Neural progenitor cell (in vitro differentiated cells): ENCODE measurements around the gene NPIPB2. TPM values are rescaled to one million over a fixed set of nuclear protein-coding genes. Genes with fewer than 3 reads are reported as not detected.

Source experiments
- DNase-seq: peaks from one replicate; pipeline ENCODE4 v3.0.0-alpha.2; 2016; ENCODE audit warnings: low spot score
- H2AFZ ChIP-seq: fragments of 200-600 bp; sonication (generic); replicated peaks from 2 replicates; pipeline ENCODE4 v1.6.1; 2016; ENCODE audit warnings: antibody characterized with exemption
- H3F3A ChIP-seq: fragments of 200-600 bp; sonication (generic); 2 replicates; pipeline ENCODE4 v1.6.1; 2016; ENCODE audit warnings: antibody characterized with exemption, low read depth
- H3K27ac ChIP-seq: fragments of 200-600 bp; sonication (generic); 2 replicates; pipeline ENCODE4 v1.5.1; 2016; ENCODE audit warnings: mild to moderate bottlenecking
- H3K27me3 ChIP-seq: fragments of 200-600 bp; sonication (generic); 2 replicates; pipeline ENCODE4 v1.6.1; 2016; ENCODE audit warnings: mild to moderate bottlenecking, moderate library complexity
- H3K36me3 ChIP-seq: fragments of 200-600 bp; sonication (generic); 2 replicates; pipeline ENCODE4 v1.5.1; 2016
- H3K4me1 ChIP-seq: fragments of 200-600 bp; sonication (generic); 2 replicates; pipeline ENCODE4 v1.6.1; 2016; ENCODE audit warnings: mixed run types
- H3K4me2 ChIP-seq: fragments of 200-600 bp; sonication (generic); 2 replicates; pipeline ENCODE4 v1.6.1; 2016
- H3K4me3 ChIP-seq: fragments of 200-600 bp; sonication (generic); 2 replicates; pipeline ENCODE4 v1.5.1; 2016
- H3K79me2 ChIP-seq: fragments of 200-600 bp; sonication (generic); 2 replicates; pipeline ENCODE4 v1.6.1; 2016; ENCODE audit warnings: low read depth
- H3K9ac ChIP-seq: fragments of 200-600 bp; sonication (generic); 2 replicates; pipeline ENCODE4 v1.6.1; 2016
- H3K9me3 ChIP-seq: fragments of 200-600 bp; sonication (generic); 2 replicates; pipeline ENCODE4 v1.5.1; 2016; ENCODE audit warnings: low read depth
- H4K20me1 ChIP-seq: fragments of 200-600 bp; sonication (generic); 2 replicates; pipeline ENCODE4 v1.6.1; 2016; ENCODE audit warnings: low read depth
- H3K27ac Mint-ChIP-seq: 3 replicates; pipeline ENCODE4 v1.8.0; 2021; ENCODE audit warnings: mixed read lengths
- H3K27me3 Mint-ChIP-seq: 2 replicates; pipeline ENCODE4 v1.8.0; 2022; ENCODE audit warnings: low read depth, mild to moderate bottlenecking, inconsistent platforms, moderate library complexity, mixed read lengths; ENCODE audit not compliant: insufficient read depth
- H3K36me3 Mint-ChIP-seq: 3 replicates; pipeline ENCODE4 v1.8.0; 2021; ENCODE audit warnings: mixed read lengths
- H3K4me1 Mint-ChIP-seq: 3 replicates; pipeline ENCODE4 v1.8.0; 2021; ENCODE audit warnings: mixed read lengths
- H3K4me3 Mint-ChIP-seq: 3 replicates; pipeline ENCODE4 v1.8.0; 2021; ENCODE audit warnings: mild to moderate bottlenecking, moderate library complexity, mixed read lengths
- H3K9me3 Mint-ChIP-seq: 3 replicates; pipeline ENCODE4 v1.8.0; 2020; ENCODE audit warnings: mixed read lengths
- EZH2 ChIP-seq: fragments of 200-600 bp; sonication (generic); IDR thresholded peaks from 2 replicates; pipeline ENCODE4 v1.6.1; 2017; ENCODE audit warnings: antibody characterized with exemption, mild to moderate bottlenecking, moderate library complexity
- EZH2phosphoT487 ChIP-seq: fragments of 200-600 bp; sonication (generic); IDR thresholded peaks from 2 replicates; pipeline ENCODE4 v1.6.1; 2017; ENCODE audit warnings: antibody characterized with exemption
- total RNA-seq: library from RNA; depleted of rRNA; stranded (reverse); fragments of >200 nt; gene quantifications from 2 replicates; pipeline ENCODE4 v1.2.3, GENCODE V29; 2015; ENCODE audit warnings: low replicate concordance
- TF ChIP-seq, protein P1 (sequence below): fragments of 200-600 bp; sonication (generic); IDR thresholded peaks from 2 replicates; pipeline ENCODE4 v1.5.1; 2017; ENCODE audit warnings: antibody characterized with exemption, mild to moderate bottlenecking

The NPIPB2 gene
- total RNA-seq, 1 donor from 2014 or later, result 7.3 TPM

DNA sequence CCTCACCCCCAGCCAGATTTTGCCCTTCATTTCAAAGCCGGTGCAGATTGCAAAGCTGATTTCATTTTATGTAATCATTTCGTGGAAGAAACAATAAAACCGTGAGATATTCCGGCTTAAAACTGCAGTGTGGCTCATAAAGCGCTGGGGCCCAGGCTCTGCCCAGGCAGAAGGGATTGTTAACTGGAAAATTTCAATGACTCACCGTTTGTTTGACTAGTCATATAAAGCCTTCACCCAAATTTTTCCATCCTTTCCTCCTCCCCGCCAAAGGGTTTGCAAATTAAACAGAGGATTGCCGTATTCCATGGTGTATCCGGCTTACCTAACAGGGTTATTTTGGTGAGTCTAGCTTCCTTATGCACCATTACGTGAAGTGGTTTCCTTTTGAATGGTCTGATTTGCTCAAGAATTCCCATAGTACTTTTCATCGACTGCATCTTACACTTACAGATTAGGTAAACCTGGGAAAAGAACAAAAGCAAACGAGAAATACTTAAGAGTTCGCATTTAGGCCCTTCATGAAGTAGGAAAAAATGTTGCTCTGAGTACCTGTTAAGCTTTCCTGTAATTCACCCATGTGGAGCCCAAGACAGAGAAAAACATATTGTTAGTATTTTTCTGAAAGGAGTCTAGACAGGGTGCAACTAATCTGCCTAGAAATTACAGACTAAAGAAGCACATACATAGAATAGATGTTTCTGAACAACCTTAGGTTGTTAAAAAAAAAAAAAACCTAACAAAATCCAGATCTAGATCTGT lies 25.1 kb downstream of the NPIPB2 start:
- Histone ChIP-seq H3F3A (no peaks in the 10 kb centered on the region), H3K9ac (no peak overlapping the region), H3K4me2 (peak overlapping the region; percentile 64), H4K20me1 (peaks cover 30% of the 10 kb centered on the region), H3K4me1 (peaks cover 18% of the 10 kb centered on the region), H2AFZ (peak overlapping the region; percentile 89), H3K27me3 (no peaks in the 10 kb centered on the region), H3K79me2 (peaks cover 39% of the 10 kb centered on the region), H3K36me3 (no peaks in the 10 kb centered on the region), H3K9me3 (no peaks in the 10 kb centered on the region), H3K4me3 (peak overlapping the region; percentile 90), H3K27ac (no peak overlapping the region)
- DNase-seq, result no peak
- peaks cover 6% of the 10 kb centered on the region for H3K27me3 Mint-ChIP-seq
- H3K4me3 Mint-ChIP-seq, result peak overlapping the region; percentile 84
- H3K4me1 Mint-ChIP-seq, result peaks cover 32% of the 10 kb centered on the region
- TF ChIP-seq EZH2phosphoT487, result no peak
- TF ChIP-seq EZH2, result no peak
- TF ChIP-seq, protein P1, sequence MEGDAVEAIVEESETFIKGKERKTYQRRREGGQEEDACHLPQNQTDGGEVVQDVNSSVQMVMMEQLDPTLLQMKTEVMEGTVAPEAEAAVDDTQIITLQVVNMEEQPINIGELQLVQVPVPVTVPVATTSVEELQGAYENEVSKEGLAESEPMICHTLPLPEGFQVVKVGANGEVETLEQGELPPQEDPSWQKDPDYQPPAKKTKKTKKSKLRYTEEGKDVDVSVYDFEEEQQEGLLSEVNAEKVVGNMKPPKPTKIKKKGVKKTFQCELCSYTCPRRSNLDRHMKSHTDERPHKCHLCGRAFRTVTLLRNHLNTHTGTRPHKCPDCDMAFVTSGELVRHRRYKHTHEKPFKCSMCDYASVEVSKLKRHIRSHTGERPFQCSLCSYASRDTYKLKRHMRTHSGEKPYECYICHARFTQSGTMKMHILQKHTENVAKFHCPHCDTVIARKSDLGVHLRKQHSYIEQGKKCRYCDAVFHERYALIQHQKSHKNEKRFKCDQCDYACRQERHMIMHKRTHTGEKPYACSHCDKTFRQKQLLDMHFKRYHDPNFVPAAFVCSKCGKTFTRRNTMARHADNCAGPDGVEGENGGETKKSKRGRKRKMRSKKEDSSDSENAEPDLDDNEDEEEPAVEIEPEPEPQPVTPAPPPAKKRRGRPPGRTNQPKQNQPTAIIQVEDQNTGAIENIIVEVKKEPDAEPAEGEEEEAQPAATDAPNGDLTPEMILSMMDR, result no peak
- no peaks in the 10 kb centered on the region for H3K36me3 Mint-ChIP-seq
- H3K9me3 Mint-ChIP-seq, result no peaks in the 10 kb centered on the region
- peak overlapping the region; percentile 52 for H3K27ac Mint-ChIP-seq

DNA sequence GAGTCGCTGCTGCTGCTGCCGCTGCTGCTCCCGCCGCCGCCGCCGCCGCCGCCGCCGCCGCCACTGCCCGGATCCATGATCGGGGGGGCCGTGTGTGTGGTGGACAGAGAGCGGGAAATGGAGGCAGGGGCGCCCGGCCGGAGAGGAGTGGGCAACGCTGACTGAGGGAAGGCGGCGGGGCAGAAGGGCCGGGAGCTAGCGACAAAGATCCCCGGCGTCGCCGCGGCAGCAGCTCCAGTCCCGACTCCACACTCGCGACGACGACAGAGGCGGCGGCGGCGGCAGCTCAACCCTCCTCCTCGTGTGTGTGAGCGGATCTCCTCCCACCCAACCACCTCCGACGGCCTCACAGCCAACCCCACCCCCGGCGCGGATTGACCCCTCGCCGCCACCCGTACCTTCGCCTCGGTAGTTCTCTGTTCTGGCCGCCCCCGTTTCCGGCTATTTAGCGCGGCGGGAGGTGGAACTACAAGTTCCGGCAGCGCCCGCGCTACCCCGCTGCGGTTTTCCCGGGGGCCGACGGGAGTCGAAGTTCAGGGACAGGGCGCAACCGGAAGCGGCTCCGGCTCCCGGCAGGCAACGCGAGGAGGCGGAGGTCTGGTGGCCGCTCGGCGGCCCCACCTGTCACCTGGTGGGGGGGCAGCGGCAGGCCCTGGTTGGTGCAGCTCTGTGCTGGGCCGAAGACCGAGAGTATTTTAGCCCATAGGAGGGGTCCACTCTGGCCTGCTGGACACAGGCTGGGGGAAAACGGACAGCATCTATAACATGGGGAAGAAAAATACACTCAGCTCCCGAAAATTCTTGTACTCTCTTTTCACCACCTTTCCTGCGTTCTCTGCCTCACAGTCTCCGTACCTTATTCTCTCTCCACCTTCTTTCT lies 26.0 kb downstream of the NPIPB2 start, which contains the start of gene GSPT1:
Gene GSPT1 (minus strand): TSS at position 313 of the 880 bp plus-strand sequence. CDS start 236 bp downstream, at position 77.
- H3K4me3 ChIP-seq, result peak within 1 kb of the TSS; percentile 90
- peaks cover 47% of the 10 kb centered on the region for H3K79me2 ChIP-seq
- Mint-ChIP-seq H3K36me3 (no peaks in the 10 kb centered on the region), H3K4me1 (peaks cover 33% of the 10 kb centered on the region), H3K27ac (peak within 1 kb of the TSS; percentile 74), H3K27me3 (peaks cover 6% of the 10 kb centered on the region), H3K4me3 (peak within 1 kb of the TSS; percentile 97), H3K9me3 (no peaks in the 10 kb centered on the region)
- TF ChIP-seq EZH2 (no peak), EZH2phosphoT487 (no peak)
- TF ChIP-seq, protein P1, result no peak
- H3K4me2 ChIP-seq, result peak within 1 kb of the TSS; percentile 83
- no peaks in the 10 kb centered on the region for H3K27me3 ChIP-seq
- H3K4me1 ChIP-seq, result peaks cover 21% of the 10 kb centered on the region
- no peaks in the 10 kb centered on the region for H3K36me3 ChIP-seq
- peak; percentile 99 for DNase-seq
- no peaks in the 10 kb centered on the region for H3F3A ChIP-seq
- no peak within 1 kb of the TSS for H3K27ac ChIP-seq
- peaks cover 35% of the 10 kb centered on the region for H4K20me1 ChIP-seq
- H2AFZ ChIP-seq, result peak within 1 kb of the TSS; percentile 89
- H3K9ac ChIP-seq, result peak within 1 kb of the TSS; percentile 53
- no peaks in the 10 kb centered on the region for H3K9me3 ChIP-seq

DNA sequence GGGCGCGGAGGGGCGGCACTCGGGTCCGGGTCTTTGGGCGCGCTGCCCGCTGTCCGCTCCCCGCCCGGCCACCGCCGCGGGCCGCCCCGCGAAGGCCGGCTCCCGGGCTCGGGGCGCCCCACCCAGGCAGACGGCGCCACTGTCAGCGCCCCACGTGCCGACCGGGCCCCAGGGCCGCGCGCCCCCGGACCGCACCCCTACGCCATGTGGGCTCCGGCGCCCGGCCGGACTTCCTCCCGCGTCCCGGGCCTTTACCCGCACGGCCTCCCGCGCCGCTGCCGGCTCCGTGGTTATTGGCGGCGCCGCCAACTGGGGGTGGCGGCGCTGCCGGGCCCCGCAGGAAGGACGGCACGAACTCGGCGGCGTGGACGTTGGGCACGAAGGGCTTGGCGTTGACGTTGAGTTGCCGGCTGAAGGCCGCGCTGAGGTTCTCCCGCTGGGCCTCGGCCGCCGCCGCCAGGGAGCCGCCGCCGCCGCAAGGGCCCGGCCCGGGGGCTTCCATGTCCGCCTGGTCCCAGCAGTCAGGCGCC lies 26.7 kb downstream of the NPIPB2 start:
- Histone ChIP-seq H3K27me3 (no peaks in the 10 kb centered on the region), H3K36me3 (no peaks in the 10 kb centered on the region), H4K20me1 (peaks cover 42% of the 10 kb centered on the region), H3K9ac (no peak overlapping the region), H3K4me1 (peaks cover 24% of the 10 kb centered on the region), H3K4me2 (peak overlapping the region; percentile 83), H2AFZ (peak overlapping the region; percentile 64), H3F3A (no peaks in the 10 kb centered on the region), H3K4me3 (peak overlapping the region; percentile 90), H3K79me2 (peaks cover 54% of the 10 kb centered on the region), H3K9me3 (no peaks in the 10 kb centered on the region), H3K27ac (no peak overlapping the region)
- no peaks in the 10 kb centered on the region for H3K36me3 Mint-ChIP-seq
- H3K9me3 Mint-ChIP-seq, result no peaks in the 10 kb centered on the region
- H3K27me3 Mint-ChIP-seq, result peaks cover 3% of the 10 kb centered on the region
- DNase-seq, result peak; percentile 63
- TF ChIP-seq, protein P1, result peak; percentile 18
- TF ChIP-seq EZH2, result no peak
- H3K4me3 Mint-ChIP-seq, result peak overlapping the region; percentile 97
- no peak overlapping the region for H3K27ac Mint-ChIP-seq
- peaks cover 40% of the 10 kb centered on the region for H3K4me1 Mint-ChIP-seq
